Measurements from ENCODE around the gene LY9. TPM values are rescaled to one million over a fixed set of nuclear protein-coding genes. Genes with fewer than 3 reads are reported as not detected.

Gene LY9
- total RNA-seq, 4 donors from 2014 or later: 1.6 to 39.6 (median 3.6) TPM

GRCh38 chr1:160858097-160858496, 62.1 kb downstream of the LY9 start:
- no peak overlapping the region for H3K4me3 ChIP-seq
- no peaks in the 10 kb centered on the region for H3K27me3 ChIP-seq
- no peaks in the 10 kb centered on the region for H3K36me3 ChIP-seq
- TF ChIP-seq CTCF (IDR thresholded peaks at IDR 0.05): no peak
- no peak for TF ChIP-seq POLR2A (IDR thresholded peaks at IDR 0.05)
- H3K27ac ChIP-seq: peak overlapping the region in 2 of 4 donors; percentile 40 to 50
- no peaks in the 10 kb centered on the region for H3K9me3 ChIP-seq
- H3K4me1 ChIP-seq: peaks cover 0 to 14% (median 1%) of the 10 kb centered on the region in 4 donors
- DNase-seq: peak in 2 of 3 donors; percentile 75 to 88

- no peak overlapping the region for H3K4me3 ChIP-seq
- H3K36me3 ChIP-seq: no peaks in the 10 kb centered on the region
- TF ChIP-seq POLR2A (IDR thresholded peaks at IDR 0.05) (no peak), CTCF (IDR thresholded peaks at IDR 0.05) (no peak)
- no peak for DNase-seq
- peaks cover 0 to 14% (median 1%) of the 10 kb centered on the region in 4 donors for H3K4me1 ChIP-seq
- no peaks in the 10 kb centered on the region for H3K27me3 ChIP-seq
- peak overlapping the region in 2 of 4 donors; percentile 40 to 50 for H3K27ac ChIP-seq
- H3K9me3 ChIP-seq: no peaks in the 10 kb centered on the region
Measured at GRCh38 chr1:160858507-160858906, 62.5 kb downstream of the LY9 start.

GRCh38 chr1:160859166-160859565, 63.2 kb downstream of the LY9 start:
- Histone ChIP-seq H3K4me1 (peaks cover 0 to 14% (median 1%) of the 10 kb centered on the region in 4 donors), H3K9me3 (no peaks in the 10 kb centered on the region), H3K36me3 (no peaks in the 10 kb centered on the region), H3K27ac (no peak overlapping the region), H3K27me3 (no peaks in the 10 kb centered on the region), H3K4me3 (no peak overlapping the region)
- no peak for DNase-seq
- TF ChIP-seq CTCF (IDR thresholded peaks at IDR 0.05): no peak
- TF ChIP-seq POLR2A (IDR thresholded peaks at IDR 0.05): no peak

GRCh38 chr1:160860840-160861505, 65.0 kb downstream of the LY9 start:
- Histone ChIP-seq H3K36me3 (no peaks in the 10 kb centered on the region), H3K9me3 (no peaks in the 10 kb centered on the region), H3K4me3 (peak overlapping the region in 1 of 4 donors; percentile 19), H3K27ac (peak overlapping the region in 1 of 4 donors; percentile 17), H3K27me3 (no peaks in the 10 kb centered on the region), H3K4me1 (peaks cover 0 to 14% (median 2%) of the 10 kb centered on the region in 4 donors)
- TF ChIP-seq POLR2A (IDR thresholded peaks at IDR 0.05): no peak
- no peak for TF ChIP-seq CTCF (IDR thresholded peaks at IDR 0.05)
- no peak for DNase-seq

- DNase-seq: peak in 2 of 3 donors; percentile 35 to 78
- H3K9me3 ChIP-seq: no peaks in the 10 kb centered on the region
- H3K27me3 ChIP-seq: no peaks in the 10 kb centered on the region
- H3K27ac ChIP-seq: peak within 1 kb of the TSS in 3 of 4 donors; percentile 50 to 57 (median 53)
- no peak for TF ChIP-seq CTCF (IDR thresholded peaks at IDR 0.05)
- TF ChIP-seq POLR2A (IDR thresholded peaks at IDR 0.05): no peak
- H3K36me3 ChIP-seq: no peaks in the 10 kb centered on the region
- peak within 1 kb of the TSS in 2 of 4 donors; percentile 15 to 31 for H3K4me3 ChIP-seq
- H3K4me1 ChIP-seq: peaks cover 0 to 14% (median 3%) of the 10 kb centered on the region in 4 donors
Measured at GRCh38 chr1:160862203-160863060, 66.5 kb downstream of the LY9 start, which contains the start of gene CD244. TSS of gene CD244 (minus strand) at chr1:160862887. CDS start at chr1:160862677, 210 bp downstream.
